Activated CD8-positive, alpha-beta memory T cell treated with anti-CD3 and anti-CD28 coated beads, Interleukin-2, amount 50 U/mL, for 48 hours (primary cell): Measurements from ENCODE around the gene EXOC4.

Experiments used
- DNase-seq: peaks from one replicate; pipeline ENCODE4 v3.0.0-alpha.2; 2020

The EXOC4 gene

GRCh38 chr7:133724148-133724547 lies 471.3 kb downstream of the EXOC4 start:
- no peak for DNase-seq

GRCh38 chr7:133724694-133725093 lies 471.8 kb downstream of the EXOC4 start:
- DNase-seq, result no peak

DNA sequence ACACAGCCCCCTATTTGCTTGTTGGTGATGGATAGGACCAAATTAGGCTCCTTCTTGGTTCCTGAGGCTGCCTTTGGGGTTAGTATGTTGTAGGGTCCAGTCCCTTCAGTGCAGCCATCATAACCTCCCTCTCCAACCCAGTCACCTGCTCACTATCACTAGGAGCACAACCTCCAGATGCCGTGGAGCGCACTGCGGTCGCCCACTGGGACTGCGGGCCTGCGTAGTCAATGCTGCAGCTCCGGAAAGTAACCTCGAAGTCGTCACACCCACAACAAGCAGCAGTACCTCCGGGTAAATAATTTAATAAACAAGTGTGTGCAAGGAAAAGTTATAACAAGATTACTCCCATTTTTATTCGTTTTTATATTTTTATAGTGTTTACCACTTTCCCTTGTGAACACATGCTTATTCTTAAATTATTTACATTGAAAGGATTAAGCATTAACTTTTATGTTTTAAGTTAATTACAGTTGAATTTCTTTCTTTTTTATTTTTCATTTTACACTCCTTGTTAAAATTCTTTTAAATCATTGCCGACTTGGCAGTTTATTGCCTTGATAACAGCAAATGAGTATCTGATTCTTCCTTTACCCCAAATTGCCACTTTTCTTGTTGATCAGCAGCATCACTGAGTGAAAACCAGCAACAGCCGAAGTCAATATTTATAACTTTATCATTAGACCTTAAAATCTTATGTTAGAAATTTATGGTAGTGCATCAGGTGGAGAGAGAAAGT lies 474.8 kb downstream of the EXOC4 start:
- no peak for DNase-seq

- no peak for DNase-seq
Measured at GRCh38 chr7:133730360-133730759, 477.5 kb downstream of the EXOC4 start.

GRCh38 chr7:133733401-133733800 lies 480.5 kb downstream of the EXOC4 start:
- no peak for DNase-seq

GRCh38 chr7:133735222-133735621 lies 482.3 kb downstream of the EXOC4 start:
- no peak for DNase-seq

GRCh38 chr7:133739817-133740216 lies 486.9 kb downstream of the EXOC4 start:
- no peak for DNase-seq

DNA sequence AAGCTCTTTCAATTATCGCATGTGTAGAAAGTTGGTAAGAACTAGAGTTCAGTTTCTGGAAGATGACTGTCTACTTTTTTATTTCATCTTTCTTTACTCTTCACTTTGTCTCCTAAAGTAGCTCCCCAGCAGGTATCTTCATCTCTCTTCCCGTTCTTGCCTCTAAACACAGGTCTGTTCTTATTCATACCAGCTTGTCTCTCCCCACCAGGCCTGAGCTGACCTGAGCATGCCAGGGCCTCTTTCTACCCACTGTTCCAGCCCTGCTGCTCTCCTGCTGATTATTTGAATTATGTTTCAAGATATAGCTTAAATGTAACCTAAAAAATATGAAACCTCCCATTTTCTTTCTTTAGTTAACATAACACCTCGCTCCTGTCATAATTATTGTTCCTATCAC lies 488.2 kb downstream of the EXOC4 start:
- DNase-seq, result no peak

GRCh38 chr7:133741703-133742102 lies 488.8 kb downstream of the EXOC4 start:
- DNase-seq, result no peak

GRCh38 chr7:133742709-133743538 lies 490.0 kb downstream of the EXOC4 start:
- DNase-seq, result no peak

- DNase-seq, result no peak
Measured at GRCh38 chr7:133744451-133744850, 491.6 kb downstream of the EXOC4 start.

- DNase-seq, result no peak
Measured at GRCh38 chr7:133746305-133746704, 493.4 kb downstream of the EXOC4 start.

DNA sequence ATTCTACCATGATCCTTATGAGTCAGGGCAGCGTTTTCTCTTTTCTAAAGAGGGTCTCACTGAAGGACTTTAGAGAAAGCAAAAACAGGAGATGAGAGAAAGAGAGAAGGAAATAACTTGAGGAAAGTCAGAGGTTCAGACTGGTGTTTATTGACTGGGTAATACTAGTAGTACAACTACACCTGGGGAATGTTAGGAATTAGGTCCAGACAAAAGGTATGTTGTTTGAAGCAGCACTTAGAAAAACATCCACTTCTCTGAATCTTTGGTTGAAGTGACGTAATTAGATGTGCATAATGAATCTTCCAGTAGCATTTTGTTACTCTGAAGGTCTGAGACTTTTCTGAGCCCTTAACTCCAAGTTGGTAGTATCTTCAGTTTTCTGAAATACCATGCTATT lies 494.0 kb downstream of the EXOC4 start:
- DNase-seq, result no peak

DNA sequence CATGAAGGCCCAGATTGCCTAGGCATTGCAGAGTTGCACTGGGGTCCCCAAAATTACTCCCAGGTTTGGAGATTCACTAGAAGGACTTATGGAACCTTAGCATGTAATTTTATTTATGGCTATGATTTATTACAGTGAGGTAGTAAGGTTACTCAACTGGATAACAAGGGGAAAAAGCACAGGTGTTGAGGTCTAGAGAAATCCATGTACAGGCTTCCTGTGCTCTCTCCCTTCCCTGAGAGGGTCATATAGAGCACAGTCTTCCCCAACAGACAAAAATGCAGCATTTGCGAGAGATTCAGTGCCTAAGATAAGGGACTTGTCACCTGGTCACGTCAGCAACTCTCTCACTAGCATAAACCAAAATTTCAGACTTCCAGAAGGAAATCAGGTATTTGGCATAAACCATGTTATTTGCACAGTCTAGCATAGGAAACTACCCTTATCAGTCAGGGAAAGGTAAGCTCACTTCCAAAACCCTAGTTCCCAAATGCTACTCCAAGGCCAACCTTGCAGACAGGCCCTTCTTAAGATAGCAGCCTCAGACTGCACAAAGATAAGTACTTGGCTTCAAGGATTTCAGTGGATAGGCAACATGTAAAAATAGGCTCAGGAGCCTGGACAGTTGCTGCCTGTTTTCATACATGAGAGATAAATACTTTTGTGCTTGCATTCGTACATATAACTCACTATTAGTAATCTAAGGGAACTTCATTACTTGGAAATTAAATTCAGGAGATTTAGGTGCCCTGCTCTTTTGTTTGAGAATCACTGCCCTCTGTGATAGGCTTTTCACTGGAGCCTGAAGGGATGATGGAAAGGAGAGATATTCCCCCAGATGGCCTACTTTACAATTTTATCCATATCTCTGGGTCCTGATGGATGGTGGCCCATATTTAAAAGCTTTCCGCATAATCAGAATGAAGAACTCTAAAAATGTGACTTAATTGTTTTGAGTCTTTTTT lies 495.8 kb downstream of the EXOC4 start:
- DNase-seq, result no peak

DNA sequence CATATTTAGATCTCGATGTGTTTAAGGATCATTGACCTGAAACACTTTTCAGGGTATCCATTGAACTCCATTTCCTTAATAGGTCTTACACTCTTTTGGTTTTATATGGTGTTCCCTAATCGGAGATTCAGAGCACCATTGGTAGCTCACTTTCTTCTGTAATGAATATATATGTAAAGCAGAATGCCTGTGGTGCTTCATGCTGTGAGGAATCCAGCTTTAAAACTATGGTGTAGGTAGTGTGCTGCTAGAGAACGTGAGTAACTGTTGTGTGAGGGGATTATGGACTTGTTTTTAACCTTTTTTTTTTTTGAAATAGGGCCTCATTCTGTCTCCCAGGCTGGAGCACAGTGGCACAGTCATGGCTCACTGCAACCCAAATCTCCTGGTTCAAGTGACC lies 497.4 kb downstream of the EXOC4 start:
- no peak for DNase-seq

GRCh38 chr7:133751079-133751478 lies 498.2 kb downstream of the EXOC4 start:
- no peak for DNase-seq

GRCh38 chr7:133753513-133753912 lies 500.6 kb downstream of the EXOC4 start:
- no peak for DNase-seq

- no peak for DNase-seq
Measured at GRCh38 chr7:133754708-133755107, 501.8 kb downstream of the EXOC4 start.

DNA sequence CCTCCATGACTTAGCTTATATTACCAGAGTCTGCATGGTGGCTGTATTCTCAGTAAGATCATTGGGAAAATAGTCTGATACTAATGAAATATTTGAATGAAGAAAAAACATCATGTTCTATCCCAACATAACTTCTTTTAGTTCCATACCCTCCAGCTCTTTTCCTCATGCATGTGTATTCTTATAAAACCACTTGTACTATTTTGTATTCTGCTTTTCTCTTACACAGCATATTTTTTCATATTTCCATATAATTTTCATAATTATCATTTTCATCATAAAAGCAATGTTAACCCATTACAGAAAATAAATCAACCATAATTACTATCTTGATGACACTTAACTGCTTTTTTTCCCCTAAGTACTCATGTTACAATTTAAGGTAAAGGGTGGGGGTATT lies 503.0 kb downstream of the EXOC4 start:
- DNase-seq, result no peak

- no peak for DNase-seq
Measured at GRCh38 chr7:133761443-133761842, 508.6 kb downstream of the EXOC4 start.

- DNase-seq, result no peak
Measured at GRCh38 chr7:133763076-133763640, 510.3 kb downstream of the EXOC4 start.

DNA sequence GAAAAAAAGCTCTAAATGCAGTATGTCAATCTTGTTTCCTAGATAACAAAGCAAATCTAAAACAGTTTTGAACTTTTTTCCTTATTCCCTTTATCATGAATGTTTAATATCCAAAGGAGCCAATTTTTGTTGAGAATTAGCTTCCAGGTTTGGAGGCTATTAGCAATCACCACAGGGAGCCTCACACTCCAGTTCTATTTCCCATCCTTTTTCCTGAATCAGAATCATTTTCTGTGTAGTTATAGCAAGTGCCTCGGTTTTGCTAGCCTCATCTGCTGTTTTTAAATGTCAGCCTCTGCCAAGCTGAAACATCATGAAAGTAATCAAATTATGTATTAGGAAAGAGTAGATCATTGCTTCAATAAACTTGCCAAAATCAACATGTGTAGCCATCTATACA lies 516.8 kb downstream of the EXOC4 start:
- no peak for DNase-seq
